Gastroesophageal sphincter (tissue), 4 donors: ENCODE measurements around the gene ADGRG3. TPM values are rescaled to one million over a fixed set of nuclear protein-coding genes. Genes with fewer than 3 reads are reported as not detected.

Experiments used
- ATAC-seq: fragments of 150-250 bp; one replicate; pipeline ENCODE4 v1.9.1; 2016; ENCODE audit warnings: mild to moderate bottlenecking, moderate library complexity
- H3K27ac ChIP-seq, 4 donors: fragments of 200-600 bp; sonication (generic) in 3 of 4; 1 replicate in 3 of 4; 2 replicates in 1 of 4; pipeline ENCODE4 v1.5.1; 2016 to 2019
- H3K27me3 ChIP-seq: fragments of 200-600 bp; sonication (generic); one replicate; pipeline ENCODE4 v1.5.1; 2019
- H3K36me3 ChIP-seq, 2 donors: fragments of 200-600 bp; sonication (generic); one replicate each; pipeline ENCODE4 v1.5.1; 2019; ENCODE audit warnings: control low read depth in 1 of 2
- H3K4me1 ChIP-seq, 3 donors: fragments of 200-600 bp; sonication (generic); 1 replicate in 2 of 3; 2 replicates in 1 of 3; pipeline ENCODE4 v1.5.1; 2016 to 2019; ENCODE audit warnings: control low read depth in 2 of 3
- H3K4me3 ChIP-seq, 2 donors: fragments of 200-600 bp; sonication (generic); one replicate each; pipeline ENCODE4 v1.5.1; 2019; ENCODE audit warnings: mild to moderate bottlenecking in 1 of 2, moderate library complexity in 1 of 2
- H3K9me3 ChIP-seq, 3 donors: fragments of 200-600 bp; sonication (generic); one replicate each; pipeline ENCODE4 v1.5.1; 2017 to 2019; ENCODE audit warnings: control low read depth in 2 of 3
- EP300 ChIP-seq: sonication (generic); formaldehyde crosslinking; IDR thresholded peaks from one replicate; pipeline ENCODE4 v1.6.1; 2017; ENCODE audit warnings: antibody characterized with exemption, mild to moderate bottlenecking
- POLR2A ChIP-seq, 2 donors: fragments of 450-650 bp; IDR thresholded peaks; one replicate each; pipeline ENCODE4 v1.6.1; 2017; ENCODE audit warnings: antibody characterized with exemption in 2 of 2, mild to moderate bottlenecking in 2 of 2, moderate library complexity in 1 of 2
- POLR2AphosphoS5 ChIP-seq: sonication (generic); formaldehyde crosslinking; IDR thresholded peaks from one replicate; pipeline ENCODE4 v1.6.1; 2017; ENCODE audit warnings: antibody characterized with exemption
- WGBS, 2 donors: methylation state at CpG; one replicate each; pipeline ENCODE4 v1.1.5; 2018; ENCODE audit warnings: low coverage in 1 of 2; 5-methylcytosine and 5-hydroxymethylcytosine counted together
- total RNA-seq, 4 donors: library from RNA; depleted of rRNA; stranded (reverse); fragments of >200 nt; gene quantifications; one replicate each; pipeline ENCODE4 v1.1.0, GENCODE V29; 2016
- TF ChIP-seq, protein P1 (sequence below), 4 experiments: fragments of 200-600 bp in 2 of 4; fragments of 450-650 bp in 2 of 4; sonication (generic) in 1 of 4; IDR thresholded peaks; one replicate each; pipeline ENCODE4 v1.5.1; 2017 to 2019; ENCODE audit warnings: antibody characterized with exemption in 4 of 4, mild to moderate bottlenecking in 2 of 4, moderate library complexity in 2 of 4

The ADGRG3 gene
- total RNA-seq, 4 donors from 2014 or later: 0.31 to 7.4 (median 2.2) TPM

DNA sequence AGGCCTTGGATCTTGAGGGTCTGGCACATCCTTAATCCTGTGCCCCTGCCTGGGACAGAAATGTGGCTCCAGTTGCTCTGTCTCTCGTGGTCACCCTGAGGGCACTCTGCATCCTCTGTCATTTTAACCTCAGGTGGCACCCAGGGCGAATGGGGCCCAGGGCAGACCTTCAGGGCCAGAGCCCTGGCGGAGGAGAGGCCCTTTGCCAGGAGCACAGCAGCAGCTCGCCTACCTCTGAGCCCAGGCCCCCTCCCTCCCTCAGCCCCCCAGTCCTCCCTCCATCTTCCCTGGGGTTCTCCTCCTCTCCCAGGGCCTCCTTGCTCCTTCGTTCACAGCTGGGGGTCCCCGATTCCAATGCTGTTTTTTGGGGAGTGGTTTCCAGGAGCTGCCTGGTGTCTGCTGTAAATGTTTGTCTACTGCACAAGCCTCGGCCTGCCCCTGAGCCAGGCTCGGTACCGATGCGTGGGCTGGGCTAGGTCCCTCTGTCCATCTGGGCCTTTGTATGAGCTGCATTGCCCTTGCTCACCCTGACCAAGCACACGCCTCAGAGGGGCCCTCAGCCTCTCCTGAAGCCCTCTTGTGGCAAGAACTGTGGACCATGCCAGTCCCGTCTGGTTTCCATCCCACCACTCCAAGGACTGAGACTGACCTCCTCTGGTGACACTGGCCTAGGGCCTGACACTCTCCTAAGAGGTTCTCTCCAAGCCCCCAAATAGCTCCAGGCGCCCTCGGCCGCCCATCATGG lies 4.0 kb upstream of the ADGRG3 start:
- Histone ChIP-seq H3K9me3 (no peaks in the 10 kb centered on the region), H3K4me3 (no peak overlapping the region), H3K4me1 (no peaks in the 10 kb centered on the region), H3K27me3 (peaks cover 13% of the 10 kb centered on the region), H3K36me3 (peaks cover 0 to 2% of the 10 kb centered on the region in 2 donors), H3K27ac (no peak overlapping the region)
- WGBS, 2 donors: 89% methylated on average over 4 to 5 of the region's 15 CpGs
- no peak for TF ChIP-seq POLR2A (IDR thresholded peaks at IDR 0.05)
- TF ChIP-seq, protein P1, sequence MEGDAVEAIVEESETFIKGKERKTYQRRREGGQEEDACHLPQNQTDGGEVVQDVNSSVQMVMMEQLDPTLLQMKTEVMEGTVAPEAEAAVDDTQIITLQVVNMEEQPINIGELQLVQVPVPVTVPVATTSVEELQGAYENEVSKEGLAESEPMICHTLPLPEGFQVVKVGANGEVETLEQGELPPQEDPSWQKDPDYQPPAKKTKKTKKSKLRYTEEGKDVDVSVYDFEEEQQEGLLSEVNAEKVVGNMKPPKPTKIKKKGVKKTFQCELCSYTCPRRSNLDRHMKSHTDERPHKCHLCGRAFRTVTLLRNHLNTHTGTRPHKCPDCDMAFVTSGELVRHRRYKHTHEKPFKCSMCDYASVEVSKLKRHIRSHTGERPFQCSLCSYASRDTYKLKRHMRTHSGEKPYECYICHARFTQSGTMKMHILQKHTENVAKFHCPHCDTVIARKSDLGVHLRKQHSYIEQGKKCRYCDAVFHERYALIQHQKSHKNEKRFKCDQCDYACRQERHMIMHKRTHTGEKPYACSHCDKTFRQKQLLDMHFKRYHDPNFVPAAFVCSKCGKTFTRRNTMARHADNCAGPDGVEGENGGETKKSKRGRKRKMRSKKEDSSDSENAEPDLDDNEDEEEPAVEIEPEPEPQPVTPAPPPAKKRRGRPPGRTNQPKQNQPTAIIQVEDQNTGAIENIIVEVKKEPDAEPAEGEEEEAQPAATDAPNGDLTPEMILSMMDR (IDR thresholded peaks at IDR 0.05): no peak
- no peak for TF ChIP-seq EP300
- no peak for TF ChIP-seq POLR2AphosphoS5
- no peak for ATAC-seq

- H3K4me3 ChIP-seq: no peak overlapping the region
- WGBS, 2 donors: 100% methylated on average over 2 of the region's 6 CpGs; no CpG with 5 or more reads in 1 of the 2 donors
- no peak for ATAC-seq
Measured at GRCh38 chr16:57664662-57665025, 3.5 kb upstream of the ADGRG3 start.

DNA sequence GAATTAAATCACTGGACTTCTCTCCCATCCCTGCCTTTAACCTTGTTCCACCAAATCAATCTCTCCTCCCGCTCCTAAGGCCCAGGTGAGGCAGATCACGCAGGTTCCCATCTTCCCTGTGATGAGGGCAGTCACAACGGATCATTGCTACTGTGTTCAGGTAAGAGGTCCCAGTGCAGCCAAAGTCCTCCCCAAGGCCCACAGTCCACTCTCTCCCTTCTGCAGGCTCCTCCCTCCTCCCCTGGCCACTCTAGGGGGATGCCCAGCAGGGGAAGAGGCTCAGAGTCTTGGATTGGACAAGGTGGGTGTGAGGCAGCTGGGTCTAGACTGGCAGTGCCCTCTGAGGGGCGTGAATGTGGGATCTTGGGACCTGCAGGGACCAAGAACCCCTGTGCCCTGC lies 2.6 kb upstream of the ADGRG3 start:
- no peaks in the 10 kb centered on the region for H3K36me3 ChIP-seq

More at GRCh38 chr16:57664662-57665025, 3.5 kb upstream of the ADGRG3 start:
- H3K9me3 ChIP-seq: no peaks in the 10 kb centered on the region
- no peak for TF ChIP-seq EP300
- TF ChIP-seq, protein P1 (IDR thresholded peaks at IDR 0.05): no peak
- TF ChIP-seq POLR2A (IDR thresholded peaks at IDR 0.05): no peak
- no peak for TF ChIP-seq POLR2AphosphoS5
- H3K4me1 ChIP-seq: no peaks in the 10 kb centered on the region
- H3K36me3 ChIP-seq: no peaks in the 10 kb centered on the region
- H3K27me3 ChIP-seq: peaks cover 13% of the 10 kb centered on the region
- H3K27ac ChIP-seq: no peak overlapping the region

GRCh38 chr16:57666353-57667047 lies 1.6 kb upstream of the ADGRG3 start:
- TF ChIP-seq POLR2AphosphoS5: no peak
- no peak for TF ChIP-seq POLR2A (IDR thresholded peaks at IDR 0.05)
- no peak for TF ChIP-seq EP300
- TF ChIP-seq, protein P1 (IDR thresholded peaks at IDR 0.05): no peak
- Histone ChIP-seq H3K4me1 (no peaks in the 10 kb centered on the region), H3K36me3 (no peaks in the 10 kb centered on the region), H3K4me3 (no peak overlapping the region), H3K27ac (no peak overlapping the region), H3K27me3 (peaks cover 13% of the 10 kb centered on the region), H3K9me3 (no peaks in the 10 kb centered on the region)
- ATAC-seq: no peak
- WGBS, 2 donors: 67 to 89% methylated on average over 1 to 3 of the region's 11 CpGs

More for the DNA sequence above, 2.6 kb upstream of the ADGRG3 start:
- Histone ChIP-seq H3K4me3 (no peak overlapping the region), H3K9me3 (no peaks in the 10 kb centered on the region), H3K4me1 (no peaks in the 10 kb centered on the region), H3K27me3 (peaks cover 13% of the 10 kb centered on the region), H3K27ac (no peak overlapping the region)
- TF ChIP-seq EP300 (no peak), POLR2A (IDR thresholded peaks at IDR 0.05) (no peak), POLR2AphosphoS5 (no peak)
- TF ChIP-seq, protein P1 (IDR thresholded peaks at IDR 0.05): no peak
- no peak for ATAC-seq
- 76 to 90% methylated on average over 2 to 3 of the region's 4 CpGs for WGBS, 2 donors
